Measurements from ENCODE around the gene CALY. TPM values are rescaled to one million over a fixed set of nuclear protein-coding genes. Genes with fewer than 3 reads are reported as not detected.

CALY gene
- total and polyA plus RNA-seq, 7 donors, result 0.05 TPM; not detected in 6

DNA sequence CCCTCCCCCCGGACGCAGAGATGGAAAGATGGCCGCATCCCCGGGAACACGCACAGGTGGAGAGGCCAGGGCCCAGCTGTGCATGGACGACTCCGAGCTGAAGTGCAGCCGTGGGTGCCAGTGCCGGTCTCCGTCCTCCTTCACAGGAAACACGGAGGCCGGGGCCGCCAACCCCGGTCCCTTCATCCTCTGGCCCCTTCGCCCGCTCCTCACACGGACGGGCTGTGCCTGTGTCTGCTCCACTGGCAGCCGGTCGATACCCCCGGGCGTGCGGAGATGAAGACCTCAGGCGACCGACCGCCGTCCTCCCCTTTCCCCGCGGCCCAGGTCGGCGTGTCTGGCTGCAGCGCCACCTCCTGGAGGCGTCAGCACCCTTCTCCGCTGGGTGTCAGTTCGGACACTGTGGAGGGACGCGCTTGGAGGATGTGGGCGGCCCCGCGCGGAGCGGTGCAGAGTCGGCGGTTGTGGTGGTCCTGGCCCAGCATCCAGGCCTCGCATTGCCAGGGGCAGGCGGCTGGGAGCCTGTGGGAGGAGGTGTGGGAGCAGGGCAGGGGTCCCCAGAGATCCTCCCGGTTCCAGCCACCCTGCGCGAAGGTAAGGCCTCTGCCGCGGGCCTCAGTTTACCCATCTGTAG, 18.1 kb downstream of the CALY start:
- H3K27me3 ChIP-seq (ENCODE audit: insufficient read depth in 3 of 3, low read length in 2 of 3), result peaks cover 0 to 30% (median 10%) of the 10 kb centered on the region in 3 donors
- H3K27ac ChIP-seq, result no peak overlapping the region
- TF ChIP-seq, protein P1, sequence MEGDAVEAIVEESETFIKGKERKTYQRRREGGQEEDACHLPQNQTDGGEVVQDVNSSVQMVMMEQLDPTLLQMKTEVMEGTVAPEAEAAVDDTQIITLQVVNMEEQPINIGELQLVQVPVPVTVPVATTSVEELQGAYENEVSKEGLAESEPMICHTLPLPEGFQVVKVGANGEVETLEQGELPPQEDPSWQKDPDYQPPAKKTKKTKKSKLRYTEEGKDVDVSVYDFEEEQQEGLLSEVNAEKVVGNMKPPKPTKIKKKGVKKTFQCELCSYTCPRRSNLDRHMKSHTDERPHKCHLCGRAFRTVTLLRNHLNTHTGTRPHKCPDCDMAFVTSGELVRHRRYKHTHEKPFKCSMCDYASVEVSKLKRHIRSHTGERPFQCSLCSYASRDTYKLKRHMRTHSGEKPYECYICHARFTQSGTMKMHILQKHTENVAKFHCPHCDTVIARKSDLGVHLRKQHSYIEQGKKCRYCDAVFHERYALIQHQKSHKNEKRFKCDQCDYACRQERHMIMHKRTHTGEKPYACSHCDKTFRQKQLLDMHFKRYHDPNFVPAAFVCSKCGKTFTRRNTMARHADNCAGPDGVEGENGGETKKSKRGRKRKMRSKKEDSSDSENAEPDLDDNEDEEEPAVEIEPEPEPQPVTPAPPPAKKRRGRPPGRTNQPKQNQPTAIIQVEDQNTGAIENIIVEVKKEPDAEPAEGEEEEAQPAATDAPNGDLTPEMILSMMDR (IDR thresholded peaks at IDR 0.05), result peak; percentile 53
- H3K4me1 ChIP-seq, result peaks cover 5% of the 10 kb centered on the region
- peak; percentile 63 to 81 (median 80) for ATAC-seq
- H3K9me3 ChIP-seq, result no peaks in the 10 kb centered on the region
- peak overlapping the region; percentile 50 for H3K4me3 ChIP-seq
- intact Hi-C loops (cut with DNase I), result loop anchor here in 1 of 2 donors (10.0 kb wide), 1 partner anchor 484 kb away; no protein-coding TSS in a partner anchor
- peak; percentile 56 to 72 for DNase-seq
- 8 to 9% (median 9%) methylated on average over 41 to 51 of the region's 51 CpGs for WGBS, 3 donors
- H3K36me3 ChIP-seq (ENCODE audit: insufficient read depth in 1 of 2, low read depth in 1 of 2), result no peaks in the 10 kb centered on the region

DNA sequence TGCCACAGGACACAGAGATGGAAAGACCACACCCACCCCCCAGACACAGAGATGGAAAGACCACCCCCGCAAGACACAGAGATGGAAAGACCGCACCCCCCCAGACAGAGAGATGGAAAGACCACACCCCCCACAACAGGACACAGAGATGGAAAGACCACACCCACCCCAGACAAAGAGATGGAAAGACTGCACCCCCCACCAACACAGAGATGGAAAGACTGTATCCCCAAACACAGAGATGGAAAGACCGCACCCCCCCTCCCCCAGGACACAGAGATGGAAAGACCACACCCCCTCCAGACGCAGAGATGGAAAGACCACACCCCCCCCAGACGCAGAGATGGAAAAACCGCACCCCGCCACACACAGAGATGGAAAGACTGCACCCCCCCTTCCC, 20.0 kb downstream of the CALY start:
- WGBS, 3 donors, result 82 to 92% (median 85%) methylated on average over 3 to 7 of the region's 7 CpGs
- DNase-seq, result no peak
- Histone ChIP-seq H3K27me3 (ENCODE audit: insufficient read depth in 3 of 3, low read length in 2 of 3) (peaks cover 0 to 30% (median 8%) of the 10 kb centered on the region in 3 donors), H3K36me3 (ENCODE audit: insufficient read depth in 1 of 2, low read depth in 1 of 2) (peaks cover 0 to 17% of the 10 kb centered on the region in 2 donors), H3K4me3 (no peak overlapping the region), H3K27ac (no peak overlapping the region), H3K9me3 (no peaks in the 10 kb centered on the region), H3K4me1 (peaks cover 5% of the 10 kb centered on the region)
- TF ChIP-seq, protein P1 (IDR thresholded peaks at IDR 0.05), result no peak
- no peak for ATAC-seq
- intact Hi-C loops (cut with DNase I), result loop anchor here in 1 of 2 donors (10.0 kb wide), 1 partner anchor 482 kb away; no protein-coding TSS in a partner anchor

DNA sequence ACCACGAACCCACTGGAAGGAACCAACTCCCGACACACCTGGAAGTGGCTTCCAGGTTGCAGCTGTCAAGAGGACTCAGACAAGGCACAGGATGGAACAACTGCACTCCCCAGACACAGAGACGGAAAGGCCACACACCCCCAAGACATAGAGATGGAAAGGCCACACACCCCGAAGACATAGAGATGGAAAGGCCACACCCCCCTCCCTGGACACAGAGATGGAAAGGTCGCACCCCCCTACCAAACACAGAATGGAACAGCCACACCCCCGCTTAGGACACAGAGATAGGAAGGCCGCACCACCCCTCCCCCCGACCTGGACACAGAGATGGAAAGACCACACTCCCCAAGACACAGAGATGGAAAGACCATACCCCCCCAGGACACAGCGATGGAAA, 20.4 kb downstream of the CALY start:
- DNase-seq, result peak in 1 of 2 donors; percentile 13
- intact Hi-C loops (cut with DNase I), result loop anchor here in 1 of 2 donors (10.0 kb wide), 1 partner anchor 481 kb away; no protein-coding TSS in a partner anchor
- 86 to 92% (median 88%) methylated on average over 8 to 9 of the region's 9 CpGs for WGBS, 3 donors

DNA sequence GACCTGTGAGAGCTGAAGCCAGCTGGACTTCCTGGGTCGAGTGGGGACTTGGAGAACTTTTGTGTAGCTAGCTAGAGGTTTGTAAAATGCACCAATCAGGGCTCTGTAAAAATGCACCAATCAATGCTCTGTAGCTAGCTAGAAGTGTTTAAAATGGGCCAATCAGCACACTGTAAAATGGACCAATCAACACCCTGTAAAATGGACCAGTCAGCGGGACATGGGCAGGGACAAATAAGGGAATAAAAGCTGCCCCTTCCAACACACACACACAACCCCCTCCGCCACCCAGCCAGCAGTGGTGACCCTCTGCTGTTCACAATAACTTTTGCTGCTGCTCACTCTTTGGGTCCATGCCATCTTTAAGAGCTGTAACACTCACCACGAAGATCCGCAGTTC, 20.8 kb downstream of the CALY start:
- ATAC-seq (no peak), DNase-seq (peak in 1 of 2 donors; percentile 4)
- TF ChIP-seq, protein P1 (IDR thresholded peaks at IDR 0.05), result no peak
- Histone ChIP-seq H3K4me3 (no peak overlapping the region), H3K27ac (no peak overlapping the region), H3K36me3 (ENCODE audit: insufficient read depth in 1 of 2, low read depth in 1 of 2) (peaks cover 0 to 26% of the 10 kb centered on the region in 2 donors), H3K27me3 (ENCODE audit: insufficient read depth in 3 of 3, low read length in 2 of 3) (peaks cover 0 to 24% (median 4%) of the 10 kb centered on the region in 3 donors), H3K9me3 (no peaks in the 10 kb centered on the region), H3K4me1 (peaks cover 5% of the 10 kb centered on the region)
- 78 to 86% (median 81%) methylated on average over 5 of the region's 5 CpGs for WGBS, 3 donors
- intact Hi-C loops (cut with DNase I), result loop anchor here in 1 of 2 donors (10.0 kb wide), 1 partner anchor 481 kb away; no protein-coding TSS in a partner anchor

More for the DNA sequence above, 20.4 kb downstream of the CALY start:
- Histone ChIP-seq H3K36me3 (ENCODE audit: insufficient read depth in 1 of 2, low read depth in 1 of 2) (peaks cover 0 to 22% of the 10 kb centered on the region in 2 donors), H3K9me3 (no peaks in the 10 kb centered on the region), H3K27me3 (ENCODE audit: insufficient read depth in 3 of 3, low read length in 2 of 3) (peaks cover 0 to 27% (median 7%) of the 10 kb centered on the region in 3 donors), H3K27ac (no peak overlapping the region), H3K4me1 (peaks cover 5% of the 10 kb centered on the region), H3K4me3 (no peak overlapping the region)
- TF ChIP-seq, protein P1 (IDR thresholded peaks at IDR 0.05), result no peak
- ATAC-seq, result no peak

Data from psoas muscle (tissue), 8 donors.